IPS DF 6.9 (cell line): ENCODE measurements around the gene SLC25A25.

Experiments
- DNase-seq: peaks from one replicate; pipeline ENCODE4 v3.0.0-alpha.2; 2013; ENCODE audit warnings: low read depth, low spot score
- H3K27ac ChIP-seq: one replicate; pipeline ENCODE4 v1.5.1; 2013; ENCODE audit warnings: low read length, control low read depth
- H3K27me3 ChIP-seq: 2 replicates; pipeline ENCODE4 v1.6.1; 2013; ENCODE audit warnings: mild to moderate bottlenecking, low read length; ENCODE audit not compliant: control insufficient read depth, insufficient read depth
- H3K36me3 ChIP-seq: 2 replicates; pipeline ENCODE4 v1.6.1; 2013; ENCODE audit warnings: low read length; ENCODE audit not compliant: control insufficient read depth, insufficient read depth
- H3K4me1 ChIP-seq: 2 replicates; pipeline ENCODE4 v1.6.1; 2013; ENCODE audit warnings: low read length; ENCODE audit not compliant: control insufficient read depth, insufficient read depth
- H3K4me3 ChIP-seq: 2 replicates; pipeline ENCODE4 v1.5.1; 2013; ENCODE audit warnings: mild to moderate bottlenecking, low read length
- H3K9me3 ChIP-seq: 2 replicates; pipeline ENCODE4 v1.6.1; 2013; ENCODE audit warnings: low read length, inconsistent platforms; ENCODE audit not compliant: control insufficient read depth, insufficient read depth
- WGBS: extraction: QIAGEN DNeasy Blood & Tissue Kit; methylation state at CpG from one replicate; pipeline ENCODE4 v1.1.7; 2013; ENCODE audit warnings: mixed read lengths, missing lambda C conversion rate; ENCODE audit not compliant: insufficient read length, insufficient coverage; 5-methylcytosine and 5-hydroxymethylcytosine counted together

The SLC25A25 gene

GRCh38 chr9:128098297-128099230, 30.5 kb downstream of the SLC25A25 start:
- no peaks in the 10 kb centered on the region for H3K27me3 ChIP-seq
- no peaks in the 10 kb centered on the region for H3K9me3 ChIP-seq
- no CpG with 5 or more reads among the region's 32 CpGs for WGBS
- peaks cover 17% of the 10 kb centered on the region for H3K36me3 ChIP-seq
- no peak overlapping the region for H3K27ac ChIP-seq
- peaks cover 8% of the 10 kb centered on the region for H3K4me1 ChIP-seq
- peak; percentile 91 for DNase-seq
- peak overlapping the region; percentile 35; the same call in 1 of the 2 replicates for H3K4me3 ChIP-seq

- H3K9me3 ChIP-seq, result no peaks in the 10 kb centered on the region
- no peaks in the 10 kb centered on the region for H3K27me3 ChIP-seq
- no peak overlapping the region for H3K27ac ChIP-seq
- DNase-seq, result no peak
- peak overlapping the region; percentile 35; the same call in 1 of the 2 replicates for H3K4me3 ChIP-seq
- peaks cover 23% of the 10 kb centered on the region for H3K36me3 ChIP-seq
- H3K4me1 ChIP-seq, result peaks cover 8% of the 10 kb centered on the region
- WGBS, result no CpG with 5 or more reads among the region's 16 CpGs
Observed at GRCh38 chr9:128099231-128099931, 31.3 kb downstream of the SLC25A25 start.

- Histone ChIP-seq H3K27ac (no peak overlapping the region), H3K4me3 (no peak overlapping the region), H3K36me3 (peaks cover 23% of the 10 kb centered on the region), H3K4me1 (peaks cover 8% of the 10 kb centered on the region), H3K27me3 (no peaks in the 10 kb centered on the region), H3K9me3 (no peaks in the 10 kb centered on the region)
- no CpG with 5 or more reads among the region's 16 CpGs for WGBS
- no peak for DNase-seq
Observed at GRCh38 chr9:128099932-128100491, 32.0 kb downstream of the SLC25A25 start.

GRCh38 chr9:128100581-128100980, 32.5 kb downstream of the SLC25A25 start:
- Histone ChIP-seq H3K4me3 (no peak overlapping the region), H3K9me3 (no peaks in the 10 kb centered on the region), H3K4me1 (peaks cover 8% of the 10 kb centered on the region), H3K27me3 (no peaks in the 10 kb centered on the region), H3K27ac (no peak overlapping the region), H3K36me3 (peaks cover 26% of the 10 kb centered on the region)
- no CpG with 5 or more reads among the region's 10 CpGs for WGBS
- DNase-seq, result no peak

GRCh38 chr9:128101231-128101661, 33.2 kb downstream of the SLC25A25 start:
- H3K36me3 ChIP-seq, result peaks cover 32% of the 10 kb centered on the region
- H3K9me3 ChIP-seq, result no peaks in the 10 kb centered on the region
- no peaks in the 10 kb centered on the region for H3K27me3 ChIP-seq
- WGBS, result no CpG with 5 or more reads among the region's 12 CpGs
- no peak overlapping the region for H3K27ac ChIP-seq
- peaks cover 8% of the 10 kb centered on the region for H3K4me1 ChIP-seq
- no peak for DNase-seq
- no peak overlapping the region for H3K4me3 ChIP-seq

- H3K9me3 ChIP-seq, result no peaks in the 10 kb centered on the region
- H3K36me3 ChIP-seq, result peaks cover 36% of the 10 kb centered on the region
- no peak overlapping the region for H3K4me3 ChIP-seq
- H3K4me1 ChIP-seq, result peaks cover 8% of the 10 kb centered on the region
- DNase-seq, result no peak
- no peaks in the 10 kb centered on the region for H3K27me3 ChIP-seq
- no CpG with 5 or more reads among the region's 20 CpGs for WGBS
- no peak overlapping the region for H3K27ac ChIP-seq
Observed at GRCh38 chr9:128101690-128102089, 33.7 kb downstream of the SLC25A25 start.

- WGBS, result no CpG with 5 or more reads among the region's 13 CpGs
- Histone ChIP-seq H3K27ac (no peak overlapping the region), H3K9me3 (no peaks in the 10 kb centered on the region), H3K4me1 (peaks cover 8% of the 10 kb centered on the region), H3K27me3 (no peaks in the 10 kb centered on the region), H3K4me3 (no peak overlapping the region), H3K36me3 (peaks cover 41% of the 10 kb centered on the region)
- DNase-seq, result no peak
Observed at GRCh38 chr9:128102196-128102595, 34.2 kb downstream of the SLC25A25 start.

GRCh38 chr9:128102861-128103588, 35.0 kb downstream of the SLC25A25 start:
- no peaks in the 10 kb centered on the region for H3K9me3 ChIP-seq
- no peak overlapping the region for H3K4me3 ChIP-seq
- WGBS, result no CpG with 5 or more reads among the region's 23 CpGs
- H3K4me1 ChIP-seq, result peaks cover 4% of the 10 kb centered on the region
- H3K36me3 ChIP-seq, result peaks cover 50% of the 10 kb centered on the region
- no peaks in the 10 kb centered on the region for H3K27me3 ChIP-seq
- no peak for DNase-seq
- H3K27ac ChIP-seq, result no peak overlapping the region

GRCh38 chr9:128103589-128103962, 35.5 kb downstream of the SLC25A25 start:
- peaks cover 52% of the 10 kb centered on the region for H3K36me3 ChIP-seq
- DNase-seq, result no peak

GRCh38 chr9:128104171-128104618, 36.2 kb downstream of the SLC25A25 start:
- Histone ChIP-seq H3K4me1 (peaks cover 3% of the 10 kb centered on the region), H3K27me3 (no peaks in the 10 kb centered on the region), H3K36me3 (peaks cover 52% of the 10 kb centered on the region), H3K4me3 (no peak overlapping the region), H3K9me3 (no peaks in the 10 kb centered on the region), H3K27ac (no peak overlapping the region)
- WGBS, result no CpG with 5 or more reads among the region's 6 CpGs
- no peak for DNase-seq

More at GRCh38 chr9:128103589-128103962, 35.5 kb downstream of the SLC25A25 start:
- Histone ChIP-seq H3K9me3 (no peaks in the 10 kb centered on the region), H3K4me1 (peaks cover 4% of the 10 kb centered on the region), H3K27me3 (no peaks in the 10 kb centered on the region), H3K4me3 (no peak overlapping the region), H3K27ac (no peak overlapping the region)
- WGBS, result no CpG with 5 or more reads among the region's 8 CpGs
